ENCODE results near the gene TMCC2.

- no peak for TF ChIP-seq CTCF (IDR thresholded peaks at IDR 0.05)
- TF ChIP-seq POLR2AphosphoS5 (IDR thresholded peaks at IDR 0.05; ENCODE audit: low read depth, low read length) = no peak
- TF ChIP-seq REST (IDR thresholded peaks at IDR 0.05; ENCODE audit: insufficient read depth in 1 of 2, low read depth in 2 of 2, low read length in 1 of 2) = no peak
- no peak for TF ChIP-seq SIN3A (IDR thresholded peaks at IDR 0.05; ENCODE audit: borderline replicate concordance, insufficient read depth, low read depth, low read length)
These were observed 43.0 kb downstream of the TMCC2 start for GRCh38 chr1:205270764-205271163.
